GM12878 (cell line): ENCODE results near the gene RXFP4. TPM values are rescaled to one million over a fixed set of nuclear protein-coding genes. Genes with fewer than 3 reads are reported as not detected.

Experiments
- ATAC-seq: fragments of 200-7000 bp; cut with Tn5 transposase; 3 replicates; pipeline ENCODE4 v1.9.1; 2020; ENCODE audit warnings: mild to moderate bottlenecking, moderate library complexity
- BruUV-seq: library from RNA; stranded (reverse); fragments of 400-500 nt; replicated peaks from 2 replicates; lab custom pipeline; 2021; lab: Mats Ljungman, UMichigan
- CTCF ChIA-PET: fragments of 300-600 bp; sonication (Branson Sonifier 250); formaldehyde crosslinking; extraction: SDS; loops from one replicate; lab custom pipeline; 2021; ENCODE audit warnings: inconsistent platforms; lab: Yijun Ruan, JAX
- POLR2A ChIA-PET: fragments of 350-600 bp; formaldehyde crosslinking; extraction: SDS; loops from one replicate; lab custom pipeline; 2021; ENCODE audit warnings: inconsistent platforms; lab: Charles Lee
- RAD21 ChIA-PET: fragments of 300-600 bp; sonication (Branson Sonifier 250); formaldehyde crosslinking; loops from one replicate; lab custom pipeline; 2023; ENCODE audit warnings: antibody characterized with exemption; ENCODE audit not compliant: unreplicated experiment; lab: Charles Lee
- SMC1A ChIA-PET: fragments of 300-600 bp; sonication (Branson Sonifier 250); formaldehyde crosslinking; loops from one replicate; lab custom pipeline; 2023; ENCODE audit not compliant: unreplicated experiment, uncharacterized antibody; lab: Charles Lee
- DNase-seq: peaks from one replicate; pipeline ENCODE4 v3.0.0-alpha.2; 2011; ENCODE audit warnings: low read depth, low spot score
- FAIRE-seq: peaks from 3 replicates; lab custom pipeline; 2011; peaks lifted over from hg19 to GRCh38; lab: Jason Lieb, UNC
- H2AFZ ChIP-seq: 2 replicates; pipeline ENCODE4 v1.6.0; 2011; ENCODE audit warnings: low read depth, low read length, control low read depth; ENCODE audit not compliant: control insufficient read depth
- H3K27ac ChIP-seq: 2 replicates; pipeline ENCODE4 v1.5.1; 2011; ENCODE audit warnings: control low read depth; ENCODE audit not compliant: control insufficient read depth, insufficient read depth
- H3K27me3 ChIP-seq, 2 experiments: replicated peaks in 1 of 2; 2 replicates each; pipeline versions ENCODE4 v1.6.0 to v1.6.1; 2011; ENCODE audit warnings: low read length in 1 of 2; ENCODE audit not compliant: control insufficient read depth in 2 of 2, insufficient read depth in 2 of 2
- H3K36me3 ChIP-seq, 2 experiments: 2 replicates each; pipeline ENCODE4 v1.5.1; 2011; ENCODE audit warnings: low read length in 1 of 2; ENCODE audit not compliant: control insufficient read depth in 2 of 2, insufficient read depth in 2 of 2
- H3K4me1 ChIP-seq: 2 replicates; pipeline ENCODE4 v1.6.1; 2011; ENCODE audit warnings: mild to moderate bottlenecking, low read length, moderate library complexity, mixed read lengths; ENCODE audit not compliant: control insufficient read depth, insufficient read depth
- H3K4me2 ChIP-seq: 2 replicates; pipeline ENCODE4 v1.6.0; 2011; ENCODE audit warnings: control low read depth; ENCODE audit not compliant: control insufficient read depth, insufficient read depth
- H3K4me3 ChIP-seq: fragments of 200-600 bp; sonication (generic); 2 replicates; pipeline ENCODE4 v1.5.1; 2016
- H3K79me2 ChIP-seq: 2 replicates; pipeline ENCODE4 v1.6.0; 2011; ENCODE audit warnings: low read length; ENCODE audit not compliant: control insufficient read depth, insufficient read depth
- H3K9ac ChIP-seq: 2 replicates; pipeline ENCODE4 v1.8.0; 2011; ENCODE audit warnings: low read length, control low read depth, mixed read lengths; ENCODE audit not compliant: control insufficient read depth, insufficient read depth
- H3K9me3 ChIP-seq: replicated peaks from 3 replicates; pipeline ENCODE4 v1.5.1; 2011; ENCODE audit warnings: mild to moderate bottlenecking, low read length; ENCODE audit not compliant: control insufficient read depth, insufficient read depth
- H4K20me1 ChIP-seq: 2 replicates; pipeline ENCODE4 v1.6.0; 2011; ENCODE audit not compliant: control insufficient read depth, insufficient read depth
- BCL11A ChIP-seq: IDR thresholded peaks from 2 replicates; pipeline ENCODE4 v1.6.1; 2011; ENCODE audit warnings: low read depth, low read length
- BMI1 ChIP-seq: fragments of 450-650 bp; IDR thresholded peaks from 2 replicates; pipeline ENCODE4 v1.6.1; 2016; ENCODE audit warnings: mild to moderate bottlenecking, moderate library complexity, borderline replicate concordance
- CREB1 ChIP-seq: IDR thresholded peaks from 2 replicates; pipeline ENCODE4 v1.6.1; 2012; ENCODE audit warnings: low read depth, mild to moderate bottlenecking, inconsistent platforms
- EGR1 ChIP-seq, 2 experiments: IDR thresholded peaks; 1 replicate in 1 of 2; 2 replicates in 1 of 2; pipeline ENCODE4 v1.6.1; 2011 to 2012; ENCODE audit warnings: low read depth in 2 of 2, low read length in 2 of 2, borderline replicate concordance in 1 of 2, mild to moderate bottlenecking in 1 of 2, moderate library complexity in 1 of 2
- FOXK2 ChIP-seq: fragments of 450-650 bp; IDR thresholded peaks from 2 replicates; pipeline ENCODE4 v1.6.1; 2017; ENCODE audit warnings: mild to moderate bottlenecking, moderate library complexity
- HCFC1 ChIP-seq: fragments of 150-350 bp; IDR thresholded peaks from 2 replicates; pipeline ENCODE4 v1.6.1; 2014; ENCODE audit warnings: low read length
- IKZF1 ChIP-seq: fragments of 450-650 bp; conservative IDR thresholded peaks from 2 replicates; pipeline ENCODE4 v1.6.1; 2017; ENCODE audit warnings: antibody characterized with exemption, mild to moderate bottlenecking
- JUND ChIP-seq: IDR thresholded peaks from 2 replicates; pipeline ENCODE4 v1.6.1; 2012; ENCODE audit warnings: low read depth, mild to moderate bottlenecking, low read length, improper control_type of control experiment, moderate library complexity
- NFXL1 ChIP-seq: fragments of 450-650 bp; IDR thresholded peaks from 2 replicates; pipeline ENCODE4 v1.6.1; 2017; ENCODE audit warnings: antibody characterized with exemption, mild to moderate bottlenecking, borderline replicate concordance
- SRF ChIP-seq, 2 experiments: IDR thresholded peaks; 2 replicates each; pipeline ENCODE4 v1.6.1; 2011; ENCODE audit warnings: low read depth in 2 of 2, low read length in 2 of 2, mild to moderate bottlenecking in 1 of 2, moderate library complexity in 1 of 2
- YBX1 ChIP-seq: fragments of 450-650 bp; IDR thresholded peaks from 2 replicates; pipeline ENCODE4 v1.6.1; 2016; ENCODE audit warnings: antibody characterized with exemption
- ZNF384 ChIP-seq: IDR thresholded peaks from 2 replicates; pipeline ENCODE4 v1.6.1; 2012; ENCODE audit warnings: low read depth, mild to moderate bottlenecking, low read length, improper control_type of control experiment, borderline replicate concordance
- WGBS: methylation state at CpG from one replicate; pipeline ENCODE4 v1.1.6; 2016; ENCODE audit warnings: low lambda C conversion rate; ENCODE audit not compliant: insufficient replicate concordance, insufficient coverage; ENCODE audit errors: missing lambda C conversion rate; 5-methylcytosine and 5-hydroxymethylcytosine counted together
- in situ Hi-C: fragments of 300-500 bp; cut with MboI; formaldehyde crosslinking; loops from 9 replicates; pipeline ENCODE4 v1.14.3; 2018; ENCODE audit warnings: mixed read lengths
- intact Hi-C: fragments of 100-400 bp; cut with micrococcal nuclease; formaldehyde crosslinking; loops from one replicate; pipeline ENCODE4 v1.14.2; 2022; ENCODE audit not compliant: unreplicated experiment
- polyA plus RNA-seq, 11 experiments: library from polyadenylated mRNA; depleted of rRNA in 4 of 11; unstranded in 6 of 11; stranded (reverse) in 5 of 11; fragments of >200 nt; fragmentation: Nextera tagmentation in 4 of 11; fragmentation: Illumina TruSeq in 1 of 11; extraction: Ambion mirVana in 4 of 11; extraction: Trizol in 1 of 11; gene quantifications; 1 replicate in 1 of 11; 2 replicates in 10 of 11; pipeline versions ENCODE4 v1.2.1 to v1.2.3, GENCODE V29; 2011 to 2016; ENCODE audit warnings: inconsistent platforms in 2 of 11, missing spikeins in 2 of 11, low read depth in 1 of 11
- total RNA-seq, 4 experiments: library from RNA; depleted of rRNA in 3 of 4; stranded (reverse); fragments of >200 nt in 3 of 4; fragmentation: Illumina TruSeq in 1 of 4; extraction: Trizol in 1 of 4; gene quantifications; 2 replicates each; pipeline versions ENCODE4 v1.2.1 to v1.2.3, GENCODE V29; 2013 to 2021
- TF ChIP-seq, protein P1 (sequence below): IDR thresholded peaks from 2 replicates; pipeline ENCODE4 v1.6.1; 2012; ENCODE audit warnings: mild to moderate bottlenecking, low read depth, low read length
- TF ChIP-seq, protein P2 (sequence below): fragments of 450-650 bp; conservative IDR thresholded peaks from 2 replicates; pipeline ENCODE4 v1.6.1; 2017; ENCODE audit warnings: mild to moderate bottlenecking, moderate library complexity
- TF ChIP-seq, protein P3 (sequence below): fragments of 450-650 bp; formaldehyde crosslinking; IDR thresholded peaks from 2 replicates; pipeline ENCODE4 v1.4.0; 2022; ENCODE audit warnings: mild to moderate bottlenecking, moderate library complexity

RXFP4 gene
- total and polyA plus RNA-seq, 10 of the 15 experiments (the other 5 are each of a cell fraction or from before 2014, with no cell fraction given): 0.10 to 0.40 (median 0.39) TPM; not detected in 7

DNA sequence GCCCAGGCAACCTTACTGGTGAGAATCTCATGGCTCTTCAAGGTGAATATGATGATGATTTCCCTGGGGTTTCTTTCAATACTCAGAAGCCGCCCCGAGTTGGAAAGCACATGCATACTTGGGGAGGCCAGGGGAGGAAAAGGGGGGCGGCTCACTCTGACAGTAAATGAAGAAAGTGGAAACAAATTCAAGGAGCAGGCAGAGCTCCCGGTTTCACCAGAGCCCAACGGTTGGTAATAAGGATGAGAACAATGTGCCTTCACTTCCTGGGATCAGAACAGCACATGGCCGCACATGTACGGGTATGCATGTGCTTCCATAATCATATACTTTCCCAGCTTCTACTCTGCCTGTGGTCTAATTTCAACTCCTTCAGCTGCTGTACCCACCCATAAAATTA, 40.7 kb downstream of the RXFP4 start:
- ATAC-seq (no peak), DNase-seq (no peak), FAIRE-seq (no peak)
- no peaks in the 10 kb centered on the region for H4K20me1 ChIP-seq
- no peaks in the 10 kb centered on the region for H3K27me3 ChIP-seq
- H3K4me1 ChIP-seq: peaks cover 26% of the 10 kb centered on the region
- peak overlapping the region; percentile 97; the same call in 1 of the 2 replicates for H3K27ac ChIP-seq
- RAD21 ChIA-PET: interaction anchor here (2.4 to 14.4 kb wide), 7 partner anchors 8 to 123 kb away, joined by 7 to 214 read pairs (median 49); partner anchors contain the start of genes KHDC4, RXFP4 and SYT11
- intact Hi-C loops: no loop called here
- CTCF ChIA-PET: interaction anchor here (0.9 to 14.7 kb wide), 10 partner anchors 15 to 84 kb away, joined by 3 to 227 read pairs (median 14); partner anchors contain the start of genes KHDC4 and RXFP4
- H3K9me3 ChIP-seq: no peaks in the 10 kb centered on the region
- 43% methylated on average over 7 of the region's 7 CpGs for WGBS
- H3K9ac ChIP-seq: no peak overlapping the region
- H3K4me3 ChIP-seq: peak overlapping the region; percentile 100; the same call in 1 of the 2 replicates
- SMC1A ChIA-PET: interaction anchor here (2.5 to 16.7 kb wide), 6 partner anchors 8 to 48 kb away, joined by 15 to 229 read pairs (median 84); partner anchors contain the start of genes KHDC4 and RXFP4
- H2AFZ ChIP-seq: no peak overlapping the region
- BruUV-seq: no TSS peak
- H3K4me2 ChIP-seq: peak overlapping the region; percentile 63
- no peaks in the 10 kb centered on the region for H3K36me3 ChIP-seq
- in situ Hi-C loops: no loop called here
- H3K79me2 ChIP-seq: peaks cover 47% of the 10 kb centered on the region
- POLR2A ChIA-PET: interaction anchor here (0.6 to 14.9 kb wide), 6 partner anchors 9 to 83 kb away, joined by 4 to 273 read pairs (median 43); partner anchors contain the start of genes KHDC4 and RXFP4
- no peak for TF ChIP-seq NFXL1
- TF ChIP-seq SRF (IDR thresholded peaks at IDR 0.05; ENCODE audit: low read depth in 2 of 2, low read length in 2 of 2): no peak
- TF ChIP-seq IKZF1: no peak
- TF ChIP-seq BMI1: no peak
- TF ChIP-seq EGR1 (IDR thresholded peaks at IDR 0.05; ENCODE audit: borderline replicate concordance in 1 of 2, low read depth in 2 of 2, low read length in 2 of 2): no peak
- no peak for TF ChIP-seq FOXK2
- no peak for TF ChIP-seq CREB1
- no peak for TF ChIP-seq HCFC1
- TF ChIP-seq, protein P1, sequence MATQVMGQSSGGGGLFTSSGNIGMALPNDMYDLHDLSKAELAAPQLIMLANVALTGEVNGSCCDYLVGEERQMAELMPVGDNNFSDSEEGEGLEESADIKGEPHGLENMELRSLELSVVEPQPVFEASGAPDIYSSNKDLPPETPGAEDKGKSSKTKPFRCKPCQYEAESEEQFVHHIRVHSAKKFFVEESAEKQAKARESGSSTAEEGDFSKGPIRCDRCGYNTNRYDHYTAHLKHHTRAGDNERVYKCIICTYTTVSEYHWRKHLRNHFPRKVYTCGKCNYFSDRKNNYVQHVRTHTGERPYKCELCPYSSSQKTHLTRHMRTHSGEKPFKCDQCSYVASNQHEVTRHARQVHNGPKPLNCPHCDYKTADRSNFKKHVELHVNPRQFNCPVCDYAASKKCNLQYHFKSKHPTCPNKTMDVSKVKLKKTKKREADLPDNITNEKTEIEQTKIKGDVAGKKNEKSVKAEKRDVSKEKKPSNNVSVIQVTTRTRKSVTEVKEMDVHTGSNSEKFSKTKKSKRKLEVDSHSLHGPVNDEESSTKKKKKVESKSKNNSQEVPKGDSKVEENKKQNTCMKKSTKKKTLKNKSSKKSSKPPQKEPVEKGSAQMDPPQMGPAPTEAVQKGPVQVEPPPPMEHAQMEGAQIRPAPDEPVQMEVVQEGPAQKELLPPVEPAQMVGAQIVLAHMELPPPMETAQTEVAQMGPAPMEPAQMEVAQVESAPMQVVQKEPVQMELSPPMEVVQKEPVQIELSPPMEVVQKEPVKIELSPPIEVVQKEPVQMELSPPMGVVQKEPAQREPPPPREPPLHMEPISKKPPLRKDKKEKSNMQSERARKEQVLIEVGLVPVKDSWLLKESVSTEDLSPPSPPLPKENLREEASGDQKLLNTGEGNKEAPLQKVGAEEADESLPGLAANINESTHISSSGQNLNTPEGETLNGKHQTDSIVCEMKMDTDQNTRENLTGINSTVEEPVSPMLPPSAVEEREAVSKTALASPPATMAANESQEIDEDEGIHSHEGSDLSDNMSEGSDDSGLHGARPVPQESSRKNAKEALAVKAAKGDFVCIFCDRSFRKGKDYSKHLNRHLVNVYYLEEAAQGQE: no peak
- TF ChIP-seq, protein P2, sequence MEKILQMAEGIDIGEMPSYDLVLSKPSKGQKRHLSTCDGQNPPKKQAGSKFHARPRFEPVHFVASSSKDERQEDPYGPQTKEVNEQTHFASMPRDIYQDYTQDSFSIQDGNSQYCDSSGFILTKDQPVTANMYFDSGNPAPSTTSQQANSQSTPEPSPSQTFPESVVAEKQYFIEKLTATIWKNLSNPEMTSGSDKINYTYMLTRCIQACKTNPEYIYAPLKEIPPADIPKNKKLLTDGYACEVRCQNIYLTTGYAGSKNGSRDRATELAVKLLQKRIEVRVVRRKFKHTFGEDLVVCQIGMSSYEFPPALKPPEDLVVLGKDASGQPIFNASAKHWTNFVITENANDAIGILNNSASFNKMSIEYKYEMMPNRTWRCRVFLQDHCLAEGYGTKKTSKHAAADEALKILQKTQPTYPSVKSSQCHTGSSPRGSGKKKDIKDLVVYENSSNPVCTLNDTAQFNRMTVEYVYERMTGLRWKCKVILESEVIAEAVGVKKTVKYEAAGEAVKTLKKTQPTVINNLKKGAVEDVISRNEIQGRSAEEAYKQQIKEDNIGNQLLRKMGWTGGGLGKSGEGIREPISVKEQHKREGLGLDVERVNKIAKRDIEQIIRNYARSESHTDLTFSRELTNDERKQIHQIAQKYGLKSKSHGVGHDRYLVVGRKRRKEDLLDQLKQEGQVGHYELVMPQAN: no peak
- no peak for TF ChIP-seq ZNF384
- TF ChIP-seq JUND: no peak
- TF ChIP-seq BCL11A: no peak
- TF ChIP-seq, protein P3, sequence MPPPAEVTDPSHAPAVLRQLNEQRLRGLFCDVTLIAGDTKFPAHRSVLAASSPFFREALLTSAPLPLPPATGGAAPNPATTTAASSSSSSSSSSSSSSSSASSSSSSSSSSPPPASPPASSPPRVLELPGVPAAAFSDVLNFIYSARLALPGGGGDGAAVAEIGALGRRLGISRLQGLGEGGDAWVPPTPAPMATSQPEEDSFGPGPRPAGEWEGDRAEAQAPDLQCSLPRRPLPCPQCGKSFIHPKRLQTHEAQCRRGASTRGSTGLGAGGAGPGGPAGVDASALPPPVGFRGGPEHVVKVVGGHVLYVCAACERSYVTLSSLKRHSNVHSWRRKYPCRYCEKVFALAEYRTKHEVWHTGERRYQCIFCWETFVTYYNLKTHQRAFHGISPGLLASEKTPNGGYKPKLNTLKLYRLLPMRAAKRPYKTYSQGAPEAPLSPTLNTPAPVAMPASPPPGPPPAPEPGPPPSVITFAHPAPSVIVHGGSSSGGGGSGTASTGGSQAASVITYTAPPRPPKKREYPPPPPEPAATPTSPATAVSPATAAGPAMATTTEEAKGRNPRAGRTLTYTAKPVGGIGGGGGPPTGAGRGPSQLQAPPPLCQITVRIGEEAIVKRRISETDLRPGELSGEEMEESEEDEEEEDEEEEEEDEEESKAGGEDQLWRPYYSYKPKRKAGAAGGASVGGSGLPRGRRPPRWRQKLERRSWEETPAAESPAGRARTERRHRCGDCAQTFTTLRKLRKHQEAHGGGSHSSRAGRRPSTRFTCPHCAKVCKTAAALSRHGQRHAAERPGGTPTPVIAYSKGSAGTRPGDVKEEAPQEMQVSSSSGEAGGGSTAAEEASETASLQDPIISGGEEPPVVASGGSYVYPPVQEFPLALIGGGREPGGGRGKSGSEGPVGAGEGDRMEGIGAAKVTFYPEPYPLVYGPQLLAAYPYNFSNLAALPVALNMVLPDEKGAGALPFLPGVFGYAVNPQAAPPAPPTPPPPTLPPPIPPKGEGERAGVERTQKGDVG (CRISPR knock-in tag): no peak
- TF ChIP-seq YBX1: no peak
